ENCODE measurements around the gene CCL4L2.
"Not testable (repeated sequence)": the region's sequence is repeated elsewhere in the genome, so short reads cannot be mapped to it uniquely, and the experiment has no call there.

CCL4L2 gene

DNA sequence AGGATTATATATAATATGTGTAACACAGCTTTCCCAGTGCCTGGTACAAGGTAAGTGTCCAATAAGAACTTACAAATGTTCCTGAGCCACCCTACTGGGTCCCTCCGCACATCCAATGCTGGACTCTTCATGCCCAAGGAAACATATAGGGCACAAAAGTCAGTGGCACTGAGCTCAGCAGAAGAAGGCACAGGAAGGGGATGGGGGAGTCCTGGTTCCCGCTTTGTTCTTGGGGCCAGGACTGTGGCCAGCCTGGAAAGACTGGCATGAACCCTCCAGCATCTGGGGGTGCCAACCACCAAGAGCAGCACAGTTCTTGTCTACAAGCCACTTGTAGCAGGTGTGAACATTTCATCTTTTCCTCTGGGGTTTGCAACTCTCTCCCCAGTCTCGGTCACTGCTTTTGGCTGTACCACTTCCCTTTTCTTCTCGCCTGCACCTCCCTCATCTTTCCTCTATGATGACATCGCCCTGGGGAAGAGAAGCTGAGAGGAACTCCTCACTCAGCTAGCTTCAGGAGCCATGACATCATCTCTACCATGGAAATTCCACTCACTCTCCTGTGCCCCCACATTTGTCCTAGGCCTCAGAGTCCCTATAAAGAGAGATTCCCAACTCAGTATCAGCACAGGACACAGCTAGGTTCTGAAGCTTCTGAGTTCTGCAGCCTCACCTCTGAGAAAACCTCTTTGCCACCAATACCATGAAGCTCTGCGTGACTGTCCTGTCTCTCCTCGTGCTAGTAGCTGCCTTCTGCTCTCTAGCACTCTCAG is at the start of gene CCL4L2:
CCL4L2 (plus strand) TSS at position 625 of the 773 bp plus-strand sequence.
- DNase-seq, result not testable (repeated sequence)

DNA sequence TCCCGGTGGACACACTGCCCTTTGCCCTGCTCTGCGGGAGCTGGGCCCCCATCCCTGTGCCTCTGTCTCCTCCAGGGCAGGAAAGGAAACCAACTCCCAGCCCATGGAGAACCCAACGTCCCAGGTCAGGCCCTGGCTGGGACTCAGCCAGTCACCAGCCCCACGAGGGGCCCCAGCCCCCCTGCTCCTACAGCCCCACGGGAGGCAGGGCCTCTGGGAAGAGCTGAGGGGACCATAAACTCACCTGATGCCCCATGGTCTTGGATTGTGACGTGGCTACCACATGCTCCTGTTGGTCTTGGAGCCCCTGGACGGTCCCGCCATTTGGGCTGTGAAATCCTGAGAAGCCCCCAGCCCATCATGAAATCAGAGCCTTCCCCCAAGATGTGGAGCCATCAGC is 42.0 kb upstream of the CCL4L2 start:
- not testable (repeated sequence) for DNase-seq

DNA sequence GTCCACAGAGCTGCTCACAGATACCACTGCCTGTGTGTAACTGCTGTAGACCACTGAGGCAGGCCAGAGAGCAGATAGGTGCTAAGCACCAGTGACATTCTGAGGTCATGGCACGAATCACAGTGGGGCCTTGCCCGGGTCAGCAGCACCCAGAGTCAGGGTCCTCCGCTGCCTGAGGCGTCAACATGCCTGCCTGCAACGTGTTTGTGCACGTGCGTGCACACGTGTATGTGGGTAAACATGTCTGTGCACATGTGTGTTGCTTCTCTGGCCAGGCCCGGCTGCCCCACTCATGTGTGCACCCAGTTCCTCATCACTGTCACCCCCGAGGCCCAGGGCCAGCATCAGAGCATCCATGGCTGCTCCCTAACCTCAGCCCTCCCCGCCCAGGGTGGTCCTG is 34.3 kb upstream of the CCL4L2 start, which contains the start of gene TBC1D3B:
TBC1D3B (minus strand) TSS at position 101 of the 400 bp plus-strand sequence. CDS start 1,586 bp downstream, outside the sequence.
- DNase-seq, result not testable (repeated sequence)

DNA sequence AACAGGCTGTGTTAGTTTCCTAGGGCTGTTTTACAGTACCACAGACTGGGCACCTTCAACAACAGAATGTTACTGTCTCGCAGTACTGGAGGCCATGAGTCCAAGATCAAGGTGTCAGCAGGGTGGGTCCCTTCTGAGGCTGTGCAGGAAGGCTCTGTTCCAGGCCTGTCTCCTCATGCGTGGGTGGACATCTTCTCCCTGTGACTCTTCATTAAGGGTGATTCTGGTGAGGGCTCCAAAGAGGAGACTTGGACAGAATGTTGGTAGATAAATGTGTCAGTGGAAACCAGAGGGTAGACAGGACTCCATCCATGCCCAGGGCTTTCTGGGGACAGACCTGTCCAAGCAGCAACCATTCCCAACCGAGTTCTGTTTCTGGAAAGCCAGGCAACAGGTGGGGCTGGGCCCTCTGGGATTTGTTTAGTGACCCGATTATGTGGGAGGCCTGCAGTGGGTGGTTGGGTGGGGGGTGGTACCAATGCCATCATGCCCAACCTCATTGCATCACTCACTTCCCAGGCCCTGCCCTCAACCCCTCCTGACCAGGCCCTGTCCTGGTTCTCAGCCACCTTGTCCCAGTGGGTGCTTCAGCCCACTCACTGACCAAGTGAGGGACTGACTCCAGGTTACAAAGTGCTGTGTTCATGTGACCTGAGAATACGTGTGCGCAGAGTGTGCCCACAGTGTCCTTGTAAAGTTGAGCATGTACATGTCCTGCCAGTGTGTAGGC is 29.3 kb upstream of the CCL4L2 start:
- not testable (repeated sequence) for DNase-seq

DNA sequence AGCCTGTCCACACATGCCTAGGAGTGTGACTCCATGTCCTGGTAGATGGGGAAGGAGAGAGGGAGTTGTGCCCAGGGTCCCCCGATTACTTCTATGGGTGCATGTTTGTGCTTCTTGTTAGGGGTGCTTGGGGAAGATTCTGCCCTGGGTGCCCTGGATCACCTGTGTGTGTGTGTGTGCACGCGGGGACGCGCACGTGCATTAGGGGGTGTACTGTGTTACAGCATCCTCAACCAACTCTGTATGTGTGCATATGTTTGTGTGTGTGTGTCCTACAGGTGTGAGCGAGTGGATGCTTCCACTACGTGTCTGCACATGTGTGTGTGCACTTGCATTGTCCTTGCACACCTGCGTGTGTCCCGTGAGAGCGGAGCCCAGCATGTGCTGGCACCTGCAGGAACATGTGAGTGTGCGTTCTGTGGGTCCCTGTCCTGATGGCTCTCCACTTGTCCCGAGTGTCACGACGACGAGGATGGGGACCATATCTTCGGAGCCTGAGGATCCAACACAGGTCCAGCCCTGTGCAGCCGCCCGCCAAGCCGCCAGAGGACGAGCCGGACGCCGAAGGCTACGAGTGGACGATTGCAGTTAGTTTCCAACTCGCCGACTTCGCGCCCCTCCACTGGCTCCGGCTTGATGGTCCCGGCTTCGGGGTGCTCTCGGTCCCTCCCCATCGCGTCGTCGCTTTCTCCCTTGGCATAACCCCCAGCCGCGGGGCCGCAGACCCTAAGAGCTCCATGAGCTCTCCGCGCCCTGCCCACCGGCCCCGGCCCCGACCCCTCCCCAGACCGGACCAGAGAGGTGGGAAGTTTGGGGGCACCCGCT is 28.5 kb upstream of the CCL4L2 start:
- no peak for DNase-seq

DNA sequence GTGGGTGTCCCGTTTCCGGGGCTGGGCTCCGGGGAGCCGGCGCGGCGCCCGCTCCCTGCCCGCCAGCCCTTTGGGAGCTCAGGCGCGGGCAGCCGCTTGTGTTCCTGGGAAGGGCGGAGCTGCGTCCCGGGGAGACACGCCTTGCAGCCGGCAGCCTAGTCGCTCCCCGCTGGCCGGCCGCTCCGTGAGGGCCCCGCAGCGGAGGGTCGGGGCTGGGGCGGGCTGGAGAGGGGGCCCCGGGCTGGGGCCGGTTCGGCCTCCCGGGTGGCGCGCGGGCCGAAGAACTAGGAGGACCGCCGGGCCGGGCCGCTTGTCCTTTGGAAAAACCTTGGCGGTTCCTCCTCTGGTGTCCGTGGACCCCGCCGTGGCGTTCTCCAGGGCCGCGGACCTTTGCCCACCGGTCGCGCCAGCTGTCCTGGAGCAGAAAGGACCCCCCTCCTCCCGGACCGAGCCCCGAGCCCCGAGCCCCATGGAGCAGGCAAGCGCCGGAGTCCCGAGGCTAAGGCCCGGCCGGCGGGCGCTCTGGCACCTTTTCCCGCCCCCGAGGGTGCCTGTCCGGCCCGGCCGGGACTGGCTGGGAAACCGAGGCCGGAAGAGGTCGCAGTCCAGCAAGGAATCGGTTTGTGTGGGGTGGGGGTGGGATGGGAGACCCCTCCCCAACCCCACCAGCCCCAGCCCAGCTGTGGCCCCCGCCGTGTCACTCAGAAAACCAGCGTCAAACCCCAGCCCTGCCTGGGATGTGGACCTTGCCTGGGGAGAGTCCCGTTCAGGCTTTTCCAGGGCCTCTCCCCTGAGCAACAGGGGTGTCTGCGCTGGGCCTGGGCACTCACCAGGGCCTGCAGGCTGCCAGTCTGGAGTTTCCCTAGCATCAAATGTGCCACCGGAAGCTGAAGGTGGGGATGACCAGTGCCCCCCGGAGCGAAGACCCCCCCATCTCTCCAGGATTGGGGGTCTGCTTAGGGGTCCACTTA is 27.6 kb upstream of the CCL4L2 start:
- no peak for DNase-seq

DNA sequence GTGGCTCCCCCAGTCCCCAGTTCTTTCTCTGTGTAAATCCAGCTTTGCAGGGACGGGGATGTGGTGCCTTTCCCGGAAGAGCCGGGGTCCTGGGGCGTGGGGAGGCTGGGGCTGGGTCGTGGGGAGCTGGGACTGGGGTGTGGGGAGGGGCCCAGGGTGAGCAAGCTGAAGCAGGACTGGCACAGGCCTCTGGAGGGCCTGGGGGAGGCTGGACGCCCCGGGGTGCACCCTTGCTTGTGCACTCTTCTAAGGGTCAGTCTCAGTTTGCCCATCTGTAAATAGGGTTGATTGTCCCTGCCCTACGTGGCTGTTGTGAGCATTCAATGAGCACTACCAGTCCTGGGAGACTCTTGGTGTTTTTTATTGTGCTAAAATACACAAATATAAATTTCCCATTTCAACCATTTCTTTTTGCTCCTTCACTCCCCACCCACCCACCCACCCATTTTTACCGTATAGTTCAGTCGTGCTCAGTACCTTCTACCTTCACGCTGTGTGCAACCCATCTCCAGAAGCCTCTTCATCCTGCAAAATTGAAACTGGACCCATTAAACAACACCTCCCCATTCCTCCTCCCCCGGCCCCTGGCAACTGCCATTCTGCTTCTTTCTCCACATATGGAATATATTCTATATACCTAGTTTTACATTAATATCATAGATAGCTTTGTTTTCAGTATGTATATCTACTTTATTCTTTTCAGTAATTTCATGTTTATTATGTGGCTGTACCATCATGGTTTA is 26.7 kb upstream of the CCL4L2 start:
- no peak for DNase-seq

DNA sequence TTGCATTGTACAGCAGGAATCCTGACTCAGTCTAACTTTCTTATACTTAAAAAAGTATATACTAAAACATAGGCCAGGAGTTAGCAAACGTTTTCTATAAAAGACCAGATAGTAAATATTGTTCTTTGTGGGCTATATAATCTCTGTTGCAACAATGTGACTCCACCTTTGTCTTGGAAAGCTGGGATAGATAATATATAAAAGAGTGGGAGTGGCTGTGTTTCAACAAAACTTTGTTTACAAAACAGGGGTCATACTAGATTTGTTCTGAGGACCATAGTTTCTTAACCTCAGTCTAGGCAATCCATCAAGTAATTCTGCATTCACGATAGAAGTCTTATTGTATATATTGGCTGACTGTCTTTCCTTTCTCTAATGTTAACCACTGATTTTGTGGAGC is 25.4 kb upstream of the CCL4L2 start:
- no peak for DNase-seq

DNA sequence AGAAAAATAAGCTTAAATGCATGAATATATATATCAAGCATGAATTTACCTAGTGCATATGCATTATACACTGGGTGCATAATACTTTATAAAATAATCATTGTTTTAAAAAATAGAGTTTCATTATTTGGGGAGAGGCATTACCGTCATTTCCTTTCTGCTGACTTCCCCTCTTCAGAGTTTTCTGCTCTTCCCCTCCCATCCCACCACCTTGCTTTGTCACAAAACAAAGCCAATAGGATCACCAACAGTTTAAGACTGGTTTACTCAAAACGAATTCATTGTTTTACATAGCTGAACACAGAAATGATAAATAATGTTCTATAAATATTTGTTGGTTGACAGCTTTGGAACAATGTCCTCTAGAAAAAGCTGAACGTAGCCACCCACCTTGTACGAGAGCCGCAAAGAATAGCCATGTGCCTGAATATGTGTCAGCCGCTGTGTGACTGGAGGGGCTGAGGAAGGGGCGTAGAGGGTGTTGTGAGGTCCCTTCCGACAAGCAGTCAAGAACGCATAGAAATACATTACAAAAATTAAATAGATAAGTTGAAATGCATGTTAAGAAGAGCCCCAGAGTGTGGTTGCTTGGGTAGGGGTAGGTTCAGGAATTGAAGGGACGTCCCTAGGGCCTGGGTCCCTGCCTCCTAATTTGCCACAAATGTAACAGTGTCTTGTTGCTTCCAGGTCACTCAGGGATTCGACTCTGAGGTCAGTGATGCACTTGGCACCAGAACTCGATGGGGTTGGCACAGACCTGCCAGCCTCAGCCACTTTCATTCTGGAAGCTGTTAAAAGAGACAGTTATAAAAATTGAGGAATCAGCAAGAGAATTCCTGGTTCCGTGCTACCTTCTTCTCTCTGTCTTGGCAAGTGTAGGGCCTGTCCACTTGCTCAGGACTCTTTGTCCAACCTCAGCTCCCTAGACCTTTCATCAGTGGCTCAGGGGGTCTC is 23.8 kb upstream of the CCL4L2 start:
- not testable (repeated sequence) for DNase-seq

DNA sequence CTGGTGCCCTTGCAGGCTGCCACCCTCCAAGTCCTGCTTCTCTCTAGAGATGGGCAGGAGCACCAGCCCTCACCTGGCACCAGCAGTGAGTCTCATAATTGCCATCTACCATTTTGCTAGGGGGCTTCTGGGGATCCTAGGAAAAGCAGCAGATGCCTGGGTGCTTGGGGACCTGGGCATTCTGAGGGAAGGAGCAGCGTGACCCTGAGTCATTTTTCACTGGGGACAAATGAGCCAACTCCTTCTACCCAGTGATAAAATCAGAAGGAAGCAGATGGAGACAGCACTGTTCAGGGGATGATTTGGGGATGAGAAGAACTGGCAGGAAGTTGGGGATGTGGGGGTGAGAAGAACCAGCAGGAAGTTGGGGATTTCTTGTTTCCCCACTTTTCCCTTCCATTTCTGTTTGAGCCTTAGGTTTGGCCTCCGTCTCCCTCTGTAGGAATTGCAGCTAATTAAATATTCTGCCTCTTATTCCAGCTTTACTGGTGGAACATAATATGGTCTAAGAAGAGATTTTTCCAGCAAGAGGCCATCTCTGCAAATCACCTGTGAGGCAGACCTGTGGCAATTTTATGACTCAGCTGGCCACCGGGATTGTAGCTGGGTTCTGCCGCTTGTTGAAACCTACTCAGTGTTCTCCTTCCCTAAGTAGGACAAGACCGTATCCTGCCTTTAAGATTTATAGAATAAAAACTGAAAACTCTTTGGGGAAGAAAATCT is 22.8 kb upstream of the CCL4L2 start:
- not testable (repeated sequence) for DNase-seq

DNA sequence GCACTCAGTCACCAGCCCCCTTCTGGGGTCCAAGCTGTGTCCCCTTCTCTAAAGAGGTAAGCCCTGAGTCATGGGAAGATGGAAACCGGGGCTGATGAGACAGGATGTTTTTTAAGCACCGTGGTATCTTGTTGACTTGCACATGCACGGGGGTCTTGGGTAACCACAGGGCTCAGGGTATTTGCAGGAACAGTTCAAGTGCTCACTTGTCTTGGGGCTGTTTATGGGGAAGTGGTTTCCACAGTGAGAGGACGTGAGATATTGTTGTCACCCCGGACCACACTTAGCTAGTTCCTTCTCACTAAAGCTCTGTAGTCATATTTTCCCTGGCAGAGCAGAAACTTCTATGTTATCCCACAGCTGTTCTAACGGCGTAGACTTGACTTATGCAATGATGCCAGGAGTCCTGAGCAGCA is 22.0 kb upstream of the CCL4L2 start:
- no peak for DNase-seq

DNA sequence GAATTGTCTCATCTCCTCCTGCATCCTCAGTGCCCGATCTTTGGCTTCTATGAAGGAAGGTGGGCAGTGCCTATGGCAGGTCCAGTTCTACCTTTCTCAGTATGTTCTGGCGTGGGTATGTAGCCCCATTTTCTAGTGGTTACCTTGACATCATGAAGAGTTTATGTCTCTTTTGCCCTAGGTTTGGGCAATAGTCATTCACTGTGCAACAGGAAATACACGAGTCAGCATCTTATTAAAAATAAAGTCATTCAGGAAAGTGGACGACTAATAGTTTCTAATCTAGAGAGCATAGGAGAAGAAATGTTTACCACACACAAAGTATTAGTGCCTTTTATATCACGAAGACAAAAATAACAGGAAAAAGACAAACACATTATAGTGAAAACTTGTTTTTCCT is 20.9 kb upstream of the CCL4L2 start:
- not testable (repeated sequence) for DNase-seq

DNA sequence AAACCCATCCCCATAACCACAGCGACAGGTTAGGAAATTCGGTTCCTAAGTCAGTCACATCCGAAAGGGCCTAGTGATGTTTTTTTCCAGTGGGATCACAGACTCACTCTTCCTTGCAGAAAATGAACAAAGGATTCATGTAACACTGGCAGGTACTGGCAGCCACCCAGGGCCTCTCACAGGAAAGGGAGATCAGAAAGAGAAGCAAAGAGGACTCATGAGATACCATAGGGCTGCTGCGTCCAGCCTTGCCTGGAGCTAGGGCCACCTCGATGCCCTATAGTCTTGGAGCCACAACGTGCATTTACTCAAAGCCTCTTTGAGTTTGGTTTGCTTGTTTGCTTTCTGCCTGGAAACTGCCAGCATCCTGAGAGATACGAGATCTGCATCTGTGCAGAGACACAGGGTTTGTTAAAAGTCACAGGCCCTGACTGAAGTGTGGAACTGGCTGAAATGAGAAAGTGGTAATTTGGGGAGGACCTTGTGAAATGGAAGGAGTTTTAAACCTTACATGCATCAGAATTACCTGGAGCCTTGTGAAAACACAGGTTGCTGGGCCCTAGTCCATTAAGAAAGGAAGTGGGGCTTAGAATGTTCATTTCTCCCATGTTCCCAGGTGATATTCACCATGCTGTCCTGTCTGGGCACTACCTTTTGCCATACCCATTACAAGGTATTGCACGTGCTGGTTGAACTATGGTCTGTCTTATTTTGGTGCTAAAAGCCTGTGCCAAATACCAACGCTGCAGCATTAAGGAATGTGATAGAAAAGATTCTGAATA is 20.1 kb upstream of the CCL4L2 start:
- DNase-seq, result not testable (repeated sequence)

DNA sequence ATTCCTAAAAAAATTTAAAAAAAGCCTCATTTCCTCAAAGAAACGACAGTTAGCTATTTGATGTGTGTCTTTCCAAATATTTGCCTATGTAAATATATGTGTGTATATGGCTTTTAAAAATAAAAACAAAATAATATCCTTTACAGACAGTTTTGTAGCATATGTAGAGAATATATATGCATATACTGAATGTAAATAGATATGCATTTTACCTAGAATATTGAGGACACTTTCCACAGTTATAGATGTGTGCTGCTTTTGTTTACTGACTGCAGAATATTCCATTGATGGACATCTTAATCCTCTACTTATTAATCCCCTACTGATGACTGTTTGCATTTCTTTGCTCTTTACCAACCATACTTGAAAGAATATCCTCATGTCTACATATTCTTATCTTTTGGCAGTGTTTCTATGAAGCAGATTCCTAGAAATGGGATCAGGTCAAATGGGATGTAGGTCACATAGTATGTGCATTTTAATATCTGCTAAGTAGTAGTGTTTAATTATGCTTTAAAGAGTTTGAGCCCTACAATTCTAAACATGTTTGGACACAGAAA is 17.6 kb upstream of the CCL4L2 start:
- no peak for DNase-seq

DNA sequence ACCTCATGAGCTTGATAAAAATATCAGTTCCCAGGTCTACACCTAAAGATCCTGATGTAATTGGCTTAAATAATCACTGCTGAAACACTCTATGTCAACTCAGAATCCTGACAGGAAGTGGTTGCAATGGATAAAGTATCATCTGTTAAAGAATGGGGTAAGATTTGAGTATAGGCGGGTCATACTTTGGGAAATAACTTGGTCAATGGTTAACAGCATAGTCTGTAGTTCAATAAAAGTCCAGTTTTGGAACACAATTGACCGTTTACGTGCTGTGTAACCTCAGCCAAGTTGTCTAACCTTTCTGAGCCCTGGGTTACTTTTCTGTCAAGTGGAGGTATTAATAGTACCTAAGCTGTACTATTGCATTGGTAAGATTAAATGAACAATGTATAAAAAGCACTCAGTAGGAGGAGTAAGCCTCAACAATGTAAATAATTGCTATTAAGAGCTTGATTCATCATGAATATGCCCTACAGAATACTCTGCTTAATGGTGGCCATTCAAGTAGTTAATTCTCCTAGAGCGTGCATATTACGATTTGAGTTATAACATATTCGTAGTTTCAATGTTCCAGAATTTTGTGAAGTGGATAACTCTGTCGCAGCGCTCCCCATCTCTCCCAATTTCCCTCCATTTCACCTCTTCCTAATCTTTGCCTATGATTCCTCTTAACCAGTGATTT is 16.6 kb upstream of the CCL4L2 start:
- not testable (repeated sequence) for DNase-seq

DNA sequence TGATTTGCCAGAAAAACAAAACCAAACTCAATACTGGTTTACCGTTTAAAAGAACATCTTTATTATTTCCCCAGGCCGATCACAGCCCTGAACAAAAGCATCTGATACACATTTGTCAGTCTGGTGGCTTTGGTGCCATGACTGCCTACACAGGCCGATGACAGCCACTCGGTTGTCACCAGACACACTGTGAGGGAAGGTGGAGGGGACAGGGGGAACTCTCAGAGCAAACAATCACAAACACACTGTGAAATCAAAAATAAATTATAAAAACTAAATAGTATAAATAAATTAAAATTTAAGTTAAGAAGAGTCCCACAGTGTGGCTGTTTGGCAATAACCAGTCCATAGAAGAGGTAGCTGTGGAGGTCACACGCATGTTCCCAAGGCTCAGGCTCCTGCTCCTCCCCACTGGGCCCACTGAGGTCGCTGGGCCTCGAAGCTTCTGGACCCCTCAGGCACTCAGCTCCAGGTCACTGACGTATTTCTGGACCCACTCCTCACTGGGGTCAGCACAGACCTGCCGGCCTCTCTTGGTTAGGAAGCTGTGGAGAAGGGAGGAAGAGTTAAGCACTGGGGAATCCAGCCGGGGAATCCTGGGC is 15.9 kb upstream of the CCL4L2 start:
- not testable (repeated sequence) for DNase-seq
